NCI-H2081 treated with DMSO at 0.1 percent for 48 hours (cell line): ENCODE results near the gene PMM2.

Experiments
- DNase-seq: peaks from one replicate; lab custom pipeline; 2025; lab: John Stamatoyannopoulos, UW

Gene PMM2

GRCh38 chr16:8851761-8852403 lies 54.2 kb downstream of the PMM2 start:
- DNase-seq = no peak

- no peak for DNase-seq
Observed at GRCh38 chr16:8852534-8852933, 54.9 kb downstream of the PMM2 start.

GRCh38 chr16:8853150-8853549 lies 55.5 kb downstream of the PMM2 start:
- DNase-seq = no peak

GRCh38 chr16:8853611-8854010 lies 56.0 kb downstream of the PMM2 start:
- no peak for DNase-seq

- no peak for DNase-seq
Observed at GRCh38 chr16:8854298-8854948, 56.8 kb downstream of the PMM2 start.

- DNase-seq = no peak
Observed at GRCh38 chr16:8855051-8855786, 57.6 kb downstream of the PMM2 start.

- DNase-seq = no peak
Observed at GRCh38 chr16:8855972-8856371, 58.3 kb downstream of the PMM2 start.

- no peak for DNase-seq
Observed at GRCh38 chr16:8858994-8859912, 61.6 kb downstream of the PMM2 start.

GRCh38 chr16:8859913-8860881 lies 62.6 kb downstream of the PMM2 start:
- no peak for DNase-seq

GRCh38 chr16:8861563-8862308 lies 64.1 kb downstream of the PMM2 start:
- DNase-seq = no peak

- DNase-seq = no peak
Observed at GRCh38 chr16:8862309-8863130, 64.9 kb downstream of the PMM2 start.

GRCh38 chr16:8863594-8864424 lies 66.2 kb downstream of the PMM2 start:
- no peak for DNase-seq

GRCh38 chr16:8864480-8865110 lies 67.0 kb downstream of the PMM2 start:
- DNase-seq = no peak

GRCh38 chr16:8865145-8865882 lies 67.7 kb downstream of the PMM2 start:
- no peak for DNase-seq

GRCh38 chr16:8866118-8866883 lies 68.7 kb downstream of the PMM2 start:
- DNase-seq = no peak

- DNase-seq = no peak
Observed at GRCh38 chr16:8866884-8867215, 69.2 kb downstream of the PMM2 start.
